NOMO-1 (cell line): ENCODE data around the gene PHF20.
A peak's percentile ranks its signal among the peaks of the same experiment; 100 is the strongest.
"Not testable (repeated sequence)": the region's sequence is repeated elsewhere in the genome, so short reads cannot be mapped to it uniquely, and the experiment has no call there.

Source experiments
- DNase-seq, 2 experiments: peaks; one replicate each; lab custom pipeline; 2025; ENCODE audit not compliant: unreplicated experiment in 2 of 2; lab: John Stamatoyannopoulos, UW

PHF20 gene

GRCh38 chr20:35831971-35832370 is 60.2 kb downstream of the PHF20 start:
- DNase-seq: no peak

GRCh38 chr20:35833241-35833640 is 61.4 kb downstream of the PHF20 start:
- no peak for DNase-seq

- DNase-seq: no peak
Observed at GRCh38 chr20:35837577-35838195, 65.9 kb downstream of the PHF20 start.

GRCh38 chr20:35838205-35838604 is 66.4 kb downstream of the PHF20 start:
- no peak for DNase-seq

- no peak for DNase-seq
Observed at GRCh38 chr20:35839904-35840303, 68.1 kb downstream of the PHF20 start.

- DNase-seq: no peak
Observed at GRCh38 chr20:35840421-35840820, 68.6 kb downstream of the PHF20 start.

GRCh38 chr20:35842361-35842760 is 70.5 kb downstream of the PHF20 start:
- no peak for DNase-seq

- not testable (repeated sequence) for DNase-seq
Observed at GRCh38 chr20:35843894-35844293, 72.1 kb downstream of the PHF20 start.

GRCh38 chr20:35845561-35845960 is 73.7 kb downstream of the PHF20 start:
- DNase-seq: no peak

- no peak for DNase-seq
Observed at GRCh38 chr20:35849706-35850105, 77.9 kb downstream of the PHF20 start.

GRCh38 chr20:35851659-35852058 is 79.8 kb downstream of the PHF20 start:
- peak; percentile 8 to 33 for DNase-seq

GRCh38 chr20:35854713-35855348 is 83.0 kb downstream of the PHF20 start:
- DNase-seq: no peak

GRCh38 chr20:35855641-35856040 is 83.8 kb downstream of the PHF20 start:
- DNase-seq: not testable (repeated sequence)

- no peak for DNase-seq
Observed at GRCh38 chr20:35856866-35857265, 85.1 kb downstream of the PHF20 start.

- no peak for DNase-seq
Observed at GRCh38 chr20:35866418-35867202, 94.8 kb downstream of the PHF20 start.

GRCh38 chr20:35870541-35871258 is 98.9 kb downstream of the PHF20 start:
- no peak for DNase-seq

- DNase-seq: no peak
Observed at GRCh38 chr20:35871259-35871771, 99.5 kb downstream of the PHF20 start.

- DNase-seq: no peak
Observed at GRCh38 chr20:35876033-35876320, 104.2 kb downstream of the PHF20 start.

GRCh38 chr20:35877611-35878010 is 105.8 kb downstream of the PHF20 start:
- DNase-seq: no peak

GRCh38 chr20:35878113-35878625 is 106.4 kb downstream of the PHF20 start:
- DNase-seq: no peak

GRCh38 chr20:35881676-35882075 is 109.9 kb downstream of the PHF20 start:
- no peak for DNase-seq
